Trophoblast cell (in vitro differentiated cells and primary cell): ENCODE data around the gene PRPF6.

Experiments used
- DNase-seq, 2 donors: peaks; one replicate each; pipeline ENCODE4 v3.0.0-alpha.2; 2016
- H2AFZ ChIP-seq: 2 replicates; pipeline ENCODE4 v1.6.1; 2013; ENCODE audit warnings: low read length, moderate library complexity, mild to moderate bottlenecking; ENCODE audit not compliant: insufficient read depth, poor library complexity
- H2AK5ac ChIP-seq: 2 replicates; pipeline ENCODE4 v1.6.1; 2013; ENCODE audit warnings: mild to moderate bottlenecking, low read length
- H2BK120ac ChIP-seq: 2 replicates; pipeline ENCODE4 v1.6.1; 2013; ENCODE audit warnings: low read length, mild to moderate bottlenecking, moderate library complexity; ENCODE audit not compliant: insufficient read depth, poor library complexity
- H2BK12ac ChIP-seq: 2 replicates; pipeline ENCODE4 v1.6.1; 2013; ENCODE audit warnings: mild to moderate bottlenecking, low read length, moderate library complexity
- H2BK5ac ChIP-seq: 2 replicates; pipeline ENCODE4 v1.6.1; 2013; ENCODE audit warnings: low read length, low read depth, moderate library complexity, mild to moderate bottlenecking; ENCODE audit not compliant: poor library complexity
- H3K14ac ChIP-seq: 2 replicates; pipeline ENCODE4 v1.6.1; 2013; ENCODE audit warnings: mild to moderate bottlenecking, low read length
- H3K18ac ChIP-seq: 2 replicates; pipeline ENCODE4 v1.6.1; 2013; ENCODE audit warnings: mild to moderate bottlenecking, low read length
- H3K23ac ChIP-seq: 2 replicates; pipeline ENCODE4 v1.6.1; 2013; ENCODE audit warnings: low read length
- H3K27ac ChIP-seq: 2 replicates; pipeline ENCODE4 v1.5.1; 2013; ENCODE audit warnings: low read depth, mild to moderate bottlenecking, inconsistent platforms, low read length, moderate library complexity
- H3K27me3 ChIP-seq: 2 replicates; pipeline ENCODE4 v1.6.1; 2013; ENCODE audit warnings: inconsistent platforms, mild to moderate bottlenecking, low read length, moderate library complexity; ENCODE audit not compliant: insufficient read depth
- H3K36me3 ChIP-seq, 2 experiments: 1 replicate in 1 of 2; 2 replicates in 1 of 2; pipeline ENCODE4 v1.6.1; 2013; ENCODE audit warnings: low read length in 2 of 2, mild to moderate bottlenecking in 2 of 2, moderate library complexity in 1 of 2; ENCODE audit not compliant: insufficient read depth in 2 of 2, control insufficient read depth in 1 of 2
- H3K4ac ChIP-seq: 2 replicates; pipeline ENCODE4 v1.6.1; 2013; ENCODE audit warnings: low read depth, mild to moderate bottlenecking, low read length, moderate library complexity
- H3K4me1 ChIP-seq, 2 experiments: 1 replicate in 1 of 2; 2 replicates in 1 of 2; pipeline ENCODE4 v1.6.1; 2013; ENCODE audit warnings: low read length in 2 of 2, mild to moderate bottlenecking in 2 of 2, moderate library complexity in 1 of 2; ENCODE audit not compliant: insufficient read depth in 2 of 2, control insufficient read depth in 1 of 2
- H3K4me2 ChIP-seq: 2 replicates; pipeline ENCODE4 v1.6.1; 2013; ENCODE audit warnings: inconsistent platforms, mild to moderate bottlenecking, low read length, moderate library complexity
- H3K4me3 ChIP-seq: 2 replicates; pipeline ENCODE4 v1.5.1; 2013; ENCODE audit warnings: mild to moderate bottlenecking, low read depth, low read length, inconsistent platforms
- H3K79me1 ChIP-seq: one replicate; pipeline ENCODE4 v1.6.1; 2013; ENCODE audit warnings: low read length
- H3K79me2 ChIP-seq: 2 replicates; pipeline ENCODE4 v1.6.1; 2013; ENCODE audit warnings: low read length, mild to moderate bottlenecking; ENCODE audit not compliant: control insufficient read depth, insufficient read depth, poor library complexity
- H3K9ac ChIP-seq: 2 replicates; pipeline ENCODE4 v1.6.1; 2013; ENCODE audit warnings: mild to moderate bottlenecking, low read length
- H3K9me3 ChIP-seq: 2 replicates; pipeline ENCODE4 v1.6.1; 2013; ENCODE audit warnings: low read depth, mild to moderate bottlenecking, control low read depth, inconsistent platforms, low read length; ENCODE audit not compliant: insufficient read depth
- H4K12ac ChIP-seq: 2 replicates; pipeline ENCODE4 v1.6.1; 2013; ENCODE audit warnings: low read depth, mild to moderate bottlenecking, low read length, moderate library complexity
- H4K8ac ChIP-seq: 2 replicates; pipeline ENCODE4 v1.6.1; 2013; ENCODE audit warnings: low read depth, mild to moderate bottlenecking, low read length, moderate library complexity
- H4K91ac ChIP-seq: one replicate; pipeline ENCODE4 v1.6.1; 2013; ENCODE audit warnings: low read depth, mild to moderate bottlenecking, low read length, moderate library complexity
- WGBS: extraction: QIAGEN DNeasy Blood & Tissue Kit; methylation state at CpG from one replicate; pipeline ENCODE4 v1.1.7; 2013; ENCODE audit warnings: missing lambda C conversion rate; ENCODE audit not compliant: insufficient read length, insufficient coverage; ENCODE audit errors: extremely low coverage; 5-methylcytosine and 5-hydroxymethylcytosine counted together

The PRPF6 gene

GRCh38 chr20:64006902-64007301, 26.0 kb downstream of the PRPF6 start:
- no peak overlapping the region for H2BK120ac ChIP-seq
- H3K36me3 ChIP-seq: peaks cover 55 to 68% of the 10 kb centered on the region in 2 experiments
- no peak overlapping the region for H3K4ac ChIP-seq
- H3K4me1 ChIP-seq: no peaks in the 10 kb centered on the region
- no peak overlapping the region for H2BK12ac ChIP-seq
- H3K18ac ChIP-seq: no peak overlapping the region
- H3K9me3 ChIP-seq: peaks cover 5% of the 10 kb centered on the region
- H3K79me2 ChIP-seq: no peaks in the 10 kb centered on the region
- H3K79me1 ChIP-seq: no peaks in the 10 kb centered on the region
- H4K12ac ChIP-seq: no peak overlapping the region
- no peak overlapping the region for H3K4me3 ChIP-seq
- no peak overlapping the region for H3K23ac ChIP-seq
- no CpG with 5 or more reads among the region's 3 CpGs for WGBS
- no peaks in the 10 kb centered on the region for H3K27me3 ChIP-seq
- no peak overlapping the region for H3K9ac ChIP-seq
- no peak overlapping the region for H2AK5ac ChIP-seq
- H3K14ac ChIP-seq: no peak overlapping the region
- no peak overlapping the region for H2AFZ ChIP-seq
- H4K8ac ChIP-seq: no peak overlapping the region
- no peak overlapping the region for H3K27ac ChIP-seq
- H2BK5ac ChIP-seq: no peak overlapping the region
- DNase-seq: no peak
- no peak overlapping the region for H4K91ac ChIP-seq
- no peak overlapping the region for H3K4me2 ChIP-seq

- no peaks in the 10 kb centered on the region for H3K27me3 ChIP-seq
- no peak overlapping the region for H2BK5ac ChIP-seq
- no peak overlapping the region for H3K4me3 ChIP-seq
- no peak overlapping the region for H3K23ac ChIP-seq
- H2BK120ac ChIP-seq: no peak overlapping the region
- peaks cover 5% of the 10 kb centered on the region for H3K9me3 ChIP-seq
- H2AFZ ChIP-seq: no peak overlapping the region
- no peaks in the 10 kb centered on the region for H3K4me1 ChIP-seq
- H4K91ac ChIP-seq: no peak overlapping the region
- H3K4me2 ChIP-seq: no peak overlapping the region
- no peak overlapping the region for H3K27ac ChIP-seq
- H3K36me3 ChIP-seq: peaks cover 47 to 64% of the 10 kb centered on the region in 2 experiments
- DNase-seq: no peak
- H2AK5ac ChIP-seq: no peak overlapping the region
- H3K4ac ChIP-seq: no peak overlapping the region
- no peak overlapping the region for H3K9ac ChIP-seq
- no peak overlapping the region for H4K12ac ChIP-seq
- H3K79me2 ChIP-seq: no peaks in the 10 kb centered on the region
- WGBS: no CpG with 5 or more reads among the region's 13 CpGs
- H3K18ac ChIP-seq: no peak overlapping the region
- H3K79me1 ChIP-seq: no peaks in the 10 kb centered on the region
- H3K14ac ChIP-seq: no peak overlapping the region
- H2BK12ac ChIP-seq: no peak overlapping the region
- H4K8ac ChIP-seq: no peak overlapping the region
Observed at GRCh38 chr20:64009811-64010387, 29.0 kb downstream of the PRPF6 start.

GRCh38 chr20:64010711-64011237, 29.8 kb downstream of the PRPF6 start:
- Histone ChIP-seq H3K18ac (no peak overlapping the region), H4K12ac (no peak overlapping the region), H3K4me3 (peak overlapping the region; percentile 45), H3K4ac (no peak overlapping the region), H2BK5ac (no peak overlapping the region), H3K79me1 (no peaks in the 10 kb centered on the region), H4K91ac (no peak overlapping the region), H3K23ac (no peak overlapping the region), H3K36me3 (peaks cover 45 to 61% of the 10 kb centered on the region in 2 experiments), H3K9ac (no peak overlapping the region), H3K79me2 (no peaks in the 10 kb centered on the region), H3K4me1 (no peaks in the 10 kb centered on the region), H2AK5ac (no peak overlapping the region), H3K27ac (no peak overlapping the region), H4K8ac (no peak overlapping the region), H2BK12ac (no peak overlapping the region), H3K27me3 (no peaks in the 10 kb centered on the region), H3K4me2 (no peak overlapping the region), H3K14ac (no peak overlapping the region), H3K9me3 (peaks cover 5% of the 10 kb centered on the region), H2BK120ac (no peak overlapping the region), H2AFZ (no peak overlapping the region)
- DNase-seq: no peak
- no CpG with 5 or more reads among the region's 8 CpGs for WGBS

GRCh38 chr20:64011366-64011779, 30.4 kb downstream of the PRPF6 start:
- H3K36me3 ChIP-seq: peaks cover 48 to 58% of the 10 kb centered on the region in 2 experiments
- no peaks in the 10 kb centered on the region for H3K79me2 ChIP-seq
- H4K8ac ChIP-seq: no peak overlapping the region
- no peak for DNase-seq
- H3K23ac ChIP-seq: no peak overlapping the region
- no peak overlapping the region for H2BK5ac ChIP-seq
- H3K9ac ChIP-seq: no peak overlapping the region
- H2AK5ac ChIP-seq: no peak overlapping the region
- H3K18ac ChIP-seq: no peak overlapping the region
- H3K4me3 ChIP-seq: peak overlapping the region; percentile 45
- H2BK12ac ChIP-seq: no peak overlapping the region
- no peak overlapping the region for H3K4me2 ChIP-seq
- H2BK120ac ChIP-seq: no peak overlapping the region
- no peak overlapping the region for H3K27ac ChIP-seq
- no peaks in the 10 kb centered on the region for H3K4me1 ChIP-seq
- no peak overlapping the region for H4K91ac ChIP-seq
- H4K12ac ChIP-seq: no peak overlapping the region
- no peaks in the 10 kb centered on the region for H3K79me1 ChIP-seq
- WGBS: no CpG with 5 or more reads among the region's 16 CpGs
- H3K27me3 ChIP-seq: no peaks in the 10 kb centered on the region
- no peak overlapping the region for H2AFZ ChIP-seq
- no peak overlapping the region for H3K4ac ChIP-seq
- H3K9me3 ChIP-seq: peaks cover 5% of the 10 kb centered on the region
- H3K14ac ChIP-seq: no peak overlapping the region
